ENCODE data around the gene CBX1. TPM values are rescaled to one million over a fixed set of nuclear protein-coding genes. Genes with fewer than 3 reads are reported as not detected.

Gene CBX1
- total and polyA plus RNA-seq, 2 of the 8 experiments (the other 6 are each of a cell fraction or from before 2014, with no cell fraction given): 38.7 to 173 TPM

DNA sequence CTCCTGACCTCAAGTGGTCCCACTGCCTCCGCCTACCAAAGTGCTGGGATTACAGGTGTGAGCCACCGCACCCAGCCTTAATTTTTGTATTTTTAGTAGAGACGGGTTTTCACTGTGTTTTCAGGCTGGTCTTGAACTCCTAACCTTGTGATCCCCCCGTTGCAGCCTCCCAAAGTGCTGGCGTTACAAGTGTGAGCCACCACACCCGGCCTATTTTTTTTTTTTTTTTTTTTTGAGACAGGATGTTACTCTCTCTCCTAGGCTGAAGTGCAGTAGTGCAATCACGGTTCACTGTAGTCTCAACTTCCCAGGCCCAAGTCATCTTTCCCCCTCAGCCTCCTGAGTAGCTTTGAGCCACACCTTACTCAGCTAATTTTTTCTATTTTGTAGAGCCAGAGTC, 3.2 kb upstream of the CBX1 start (continued):
- TF ChIP-seq, protein P1, sequence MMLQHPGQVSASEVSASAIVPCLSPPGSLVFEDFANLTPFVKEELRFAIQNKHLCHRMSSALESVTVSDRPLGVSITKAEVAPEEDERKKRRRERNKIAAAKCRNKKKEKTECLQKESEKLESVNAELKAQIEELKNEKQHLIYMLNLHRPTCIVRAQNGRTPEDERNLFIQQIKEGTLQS (IDR thresholded peaks at IDR 0.05; ENCODE audit: insufficient read depth, low read depth, low read length): no peak
- TF ChIP-seq, protein P2, sequence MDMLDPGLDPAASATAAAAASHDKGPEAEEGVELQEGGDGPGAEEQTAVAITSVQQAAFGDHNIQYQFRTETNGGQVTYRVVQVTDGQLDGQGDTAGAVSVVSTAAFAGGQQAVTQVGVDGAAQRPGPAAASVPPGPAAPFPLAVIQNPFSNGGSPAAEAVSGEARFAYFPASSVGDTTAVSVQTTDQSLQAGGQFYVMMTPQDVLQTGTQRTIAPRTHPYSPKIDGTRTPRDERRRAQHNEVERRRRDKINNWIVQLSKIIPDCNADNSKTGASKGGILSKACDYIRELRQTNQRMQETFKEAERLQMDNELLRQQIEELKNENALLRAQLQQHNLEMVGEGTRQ (IDR thresholded peaks at IDR 0.05; ENCODE audit: low read length): no peak
- TF ChIP-seq RNF2 (IDR thresholded peaks at IDR 0.05; ENCODE audit: borderline replicate concordance, low read depth, low read length, missing control alignments, poor library complexity, severe bottlenecking): no peak
- TF ChIP-seq BRCA1 (IDR thresholded peaks at IDR 0.05; ENCODE audit: low read depth, low read length): no peak
- no peak for TF ChIP-seq POU5F1 (IDR thresholded peaks at IDR 0.05; ENCODE audit: low read depth, low read length)
- TF ChIP-seq BCL11A (IDR thresholded peaks at IDR 0.05; ENCODE audit: low read depth in 2 of 2, low read length in 2 of 2): no peak
- TF ChIP-seq, protein P3, sequence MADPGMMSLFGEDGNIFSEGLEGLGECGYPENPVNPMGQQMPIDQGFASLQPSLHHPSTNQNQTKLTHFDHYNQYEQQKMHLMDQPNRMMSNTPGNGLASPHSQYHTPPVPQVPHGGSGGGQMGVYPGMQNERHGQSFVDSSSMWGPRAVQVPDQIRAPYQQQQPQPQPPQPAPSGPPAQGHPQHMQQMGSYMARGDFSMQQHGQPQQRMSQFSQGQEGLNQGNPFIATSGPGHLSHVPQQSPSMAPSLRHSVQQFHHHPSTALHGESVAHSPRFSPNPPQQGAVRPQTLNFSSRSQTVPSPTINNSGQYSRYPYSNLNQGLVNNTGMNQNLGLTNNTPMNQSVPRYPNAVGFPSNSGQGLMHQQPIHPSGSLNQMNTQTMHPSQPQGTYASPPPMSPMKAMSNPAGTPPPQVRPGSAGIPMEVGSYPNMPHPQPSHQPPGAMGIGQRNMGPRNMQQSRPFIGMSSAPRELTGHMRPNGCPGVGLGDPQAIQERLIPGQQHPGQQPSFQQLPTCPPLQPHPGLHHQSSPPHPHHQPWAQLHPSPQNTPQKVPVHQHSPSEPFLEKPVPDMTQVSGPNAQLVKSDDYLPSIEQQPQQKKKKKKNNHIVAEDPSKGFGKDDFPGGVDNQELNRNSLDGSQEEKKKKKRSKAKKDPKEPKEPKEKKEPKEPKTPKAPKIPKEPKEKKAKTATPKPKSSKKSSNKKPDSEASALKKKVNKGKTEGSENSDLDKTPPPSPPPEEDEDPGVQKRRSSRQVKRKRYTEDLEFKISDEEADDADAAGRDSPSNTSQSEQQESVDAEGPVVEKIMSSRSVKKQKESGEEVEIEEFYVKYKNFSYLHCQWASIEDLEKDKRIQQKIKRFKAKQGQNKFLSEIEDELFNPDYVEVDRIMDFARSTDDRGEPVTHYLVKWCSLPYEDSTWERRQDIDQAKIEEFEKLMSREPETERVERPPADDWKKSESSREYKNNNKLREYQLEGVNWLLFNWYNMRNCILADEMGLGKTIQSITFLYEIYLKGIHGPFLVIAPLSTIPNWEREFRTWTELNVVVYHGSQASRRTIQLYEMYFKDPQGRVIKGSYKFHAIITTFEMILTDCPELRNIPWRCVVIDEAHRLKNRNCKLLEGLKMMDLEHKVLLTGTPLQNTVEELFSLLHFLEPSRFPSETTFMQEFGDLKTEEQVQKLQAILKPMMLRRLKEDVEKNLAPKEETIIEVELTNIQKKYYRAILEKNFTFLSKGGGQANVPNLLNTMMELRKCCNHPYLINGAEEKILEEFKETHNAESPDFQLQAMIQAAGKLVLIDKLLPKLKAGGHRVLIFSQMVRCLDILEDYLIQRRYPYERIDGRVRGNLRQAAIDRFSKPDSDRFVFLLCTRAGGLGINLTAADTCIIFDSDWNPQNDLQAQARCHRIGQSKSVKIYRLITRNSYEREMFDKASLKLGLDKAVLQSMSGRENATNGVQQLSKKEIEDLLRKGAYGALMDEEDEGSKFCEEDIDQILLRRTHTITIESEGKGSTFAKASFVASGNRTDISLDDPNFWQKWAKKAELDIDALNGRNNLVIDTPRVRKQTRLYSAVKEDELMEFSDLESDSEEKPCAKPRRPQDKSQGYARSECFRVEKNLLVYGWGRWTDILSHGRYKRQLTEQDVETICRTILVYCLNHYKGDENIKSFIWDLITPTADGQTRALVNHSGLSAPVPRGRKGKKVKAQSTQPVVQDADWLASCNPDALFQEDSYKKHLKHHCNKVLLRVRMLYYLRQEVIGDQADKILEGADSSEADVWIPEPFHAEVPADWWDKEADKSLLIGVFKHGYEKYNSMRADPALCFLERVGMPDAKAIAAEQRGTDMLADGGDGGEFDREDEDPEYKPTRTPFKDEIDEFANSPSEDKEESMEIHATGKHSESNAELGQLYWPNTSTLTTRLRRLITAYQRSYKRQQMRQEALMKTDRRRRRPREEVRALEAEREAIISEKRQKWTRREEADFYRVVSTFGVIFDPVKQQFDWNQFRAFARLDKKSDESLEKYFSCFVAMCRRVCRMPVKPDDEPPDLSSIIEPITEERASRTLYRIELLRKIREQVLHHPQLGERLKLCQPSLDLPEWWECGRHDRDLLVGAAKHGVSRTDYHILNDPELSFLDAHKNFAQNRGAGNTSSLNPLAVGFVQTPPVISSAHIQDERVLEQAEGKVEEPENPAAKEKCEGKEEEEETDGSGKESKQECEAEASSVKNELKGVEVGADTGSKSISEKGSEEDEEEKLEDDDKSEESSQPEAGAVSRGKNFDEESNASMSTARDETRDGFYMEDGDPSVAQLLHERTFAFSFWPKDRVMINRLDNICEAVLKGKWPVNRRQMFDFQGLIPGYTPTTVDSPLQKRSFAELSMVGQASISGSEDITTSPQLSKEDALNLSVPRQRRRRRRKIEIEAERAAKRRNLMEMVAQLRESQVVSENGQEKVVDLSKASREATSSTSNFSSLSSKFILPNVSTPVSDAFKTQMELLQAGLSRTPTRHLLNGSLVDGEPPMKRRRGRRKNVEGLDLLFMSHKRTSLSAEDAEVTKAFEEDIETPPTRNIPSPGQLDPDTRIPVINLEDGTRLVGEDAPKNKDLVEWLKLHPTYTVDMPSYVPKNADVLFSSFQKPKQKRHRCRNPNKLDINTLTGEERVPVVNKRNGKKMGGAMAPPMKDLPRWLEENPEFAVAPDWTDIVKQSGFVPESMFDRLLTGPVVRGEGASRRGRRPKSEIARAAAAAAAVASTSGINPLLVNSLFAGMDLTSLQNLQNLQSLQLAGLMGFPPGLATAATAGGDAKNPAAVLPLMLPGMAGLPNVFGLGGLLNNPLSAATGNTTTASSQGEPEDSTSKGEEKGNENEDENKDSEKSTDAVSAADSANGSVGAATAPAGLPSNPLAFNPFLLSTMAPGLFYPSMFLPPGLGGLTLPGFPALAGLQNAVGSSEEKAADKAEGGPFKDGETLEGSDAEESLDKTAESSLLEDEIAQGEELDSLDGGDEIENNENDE (IDR thresholded peaks at IDR 0.05; ENCODE audit: insufficient replicate concordance, low read length): no peak
